ENCODE data around the gene SHISA5.
"Not testable (repeated sequence)": the region's sequence is repeated elsewhere in the genome, so short reads cannot be mapped to it uniquely, and the experiment has no call there.

The SHISA5 gene

DNA sequence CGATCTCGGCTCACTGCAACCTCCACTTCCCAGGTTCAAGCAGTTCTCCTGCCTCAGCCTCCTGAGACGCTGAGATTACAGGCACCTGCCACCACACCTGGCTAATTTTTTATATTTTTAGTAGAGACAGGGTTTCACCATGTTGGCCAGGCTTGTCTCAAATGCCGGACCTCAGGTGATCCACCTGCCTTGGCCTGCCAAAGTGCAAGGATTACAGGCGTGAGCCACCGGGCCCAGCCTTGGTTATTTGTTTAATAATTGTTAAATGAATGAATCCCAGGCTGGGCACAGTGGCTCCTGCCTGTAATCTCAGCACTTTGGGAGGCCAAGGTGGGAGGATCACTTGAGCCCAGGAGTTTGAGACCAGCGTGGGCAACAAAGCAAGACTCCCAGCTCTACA lies 42.2 kb downstream of the SHISA5 start:
- not testable (repeated sequence) for DNase-seq (ENCODE audit: low read depth in 1 of 2, low spot score in 1 of 2)

DNA sequence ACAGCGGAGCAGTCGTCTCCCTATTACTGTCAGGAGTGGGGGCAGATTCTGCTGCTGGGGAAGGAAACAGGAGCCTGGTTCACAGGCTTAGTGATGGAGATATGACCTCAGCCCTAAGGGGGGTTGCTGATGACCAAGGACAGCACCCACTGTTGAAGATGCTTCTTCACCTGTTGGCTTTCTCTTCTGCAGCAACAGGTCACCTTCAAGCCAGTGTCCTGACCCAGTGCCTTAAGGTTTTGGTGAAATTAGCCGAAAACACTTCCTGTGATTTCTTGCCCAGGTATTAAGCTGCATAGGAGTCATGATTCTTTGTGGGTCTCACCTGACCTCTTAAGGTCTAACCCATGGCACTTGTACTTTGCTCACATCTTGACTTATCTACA lies 43.5 kb downstream of the SHISA5 start:
- no peak for DNase-seq (ENCODE audit: low read depth in 1 of 2, low spot score in 1 of 2)

GRCh38 chr3:48459773-48460516 lies 44.0 kb downstream of the SHISA5 start:
- DNase-seq (ENCODE audit: low read depth in 1 of 2, low spot score in 1 of 2) = no peak

DNA sequence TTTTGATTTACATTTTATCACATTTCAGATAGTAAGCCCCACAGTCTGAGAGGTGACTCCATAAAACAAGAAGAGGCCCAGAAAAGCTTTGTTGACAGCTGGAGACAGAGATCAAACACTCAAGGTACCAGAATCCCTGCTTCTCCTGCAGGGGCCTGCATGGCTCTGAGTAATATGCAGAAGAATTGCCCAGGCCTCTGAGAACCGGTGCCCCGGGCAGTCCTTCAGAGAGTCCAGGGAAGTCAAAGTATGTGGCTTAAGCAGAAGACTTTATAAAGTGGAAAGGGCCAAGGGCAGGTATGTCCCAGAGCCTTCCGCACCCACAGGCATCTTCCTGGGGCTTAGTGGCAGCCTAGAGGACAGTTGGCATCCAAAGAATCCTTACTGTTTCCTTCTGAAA lies 44.6 kb downstream of the SHISA5 start:
- DNase-seq (ENCODE audit: low read depth in 1 of 2, low spot score in 1 of 2) = no peak

GRCh38 chr3:48456456-48456855 lies 47.5 kb downstream of the SHISA5 start:
- no peak for DNase-seq (ENCODE audit: low read depth in 1 of 2, low spot score in 1 of 2)

DNA sequence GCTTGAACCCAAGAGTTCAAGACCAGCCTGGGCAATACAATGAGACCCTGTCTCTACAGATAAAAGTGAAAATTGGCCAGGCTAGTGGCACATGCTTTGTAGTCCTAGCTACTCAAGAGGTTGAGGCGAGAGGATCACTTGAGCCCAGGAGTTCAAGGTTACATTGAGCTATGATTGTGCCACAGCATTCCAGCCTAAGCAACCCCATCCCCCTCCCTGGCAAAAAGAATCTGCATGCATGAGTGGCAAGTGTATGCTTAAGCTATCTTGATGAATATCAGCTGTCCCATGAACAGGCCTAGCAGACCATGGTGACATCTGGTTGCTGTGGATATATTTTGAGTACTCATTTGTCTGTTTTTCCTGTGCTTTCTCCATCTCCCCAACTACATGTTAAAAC lies 52.7 kb downstream of the SHISA5 start:
- DNase-seq (ENCODE audit: low read depth in 1 of 2, low spot score in 1 of 2) = no peak

- peak; percentile 63 to 77 for DNase-seq (ENCODE audit: low read depth in 1 of 2, low spot score in 1 of 2)
These were observed 57.4 kb downstream of the SHISA5 start, which contains the start of gene ATRIP for GRCh38 chr3:48446425-48447193. TSS of gene ATRIP (plus strand) at chr3:48446737. CDS start at chr3:48446846, 109 bp downstream.

DNA sequence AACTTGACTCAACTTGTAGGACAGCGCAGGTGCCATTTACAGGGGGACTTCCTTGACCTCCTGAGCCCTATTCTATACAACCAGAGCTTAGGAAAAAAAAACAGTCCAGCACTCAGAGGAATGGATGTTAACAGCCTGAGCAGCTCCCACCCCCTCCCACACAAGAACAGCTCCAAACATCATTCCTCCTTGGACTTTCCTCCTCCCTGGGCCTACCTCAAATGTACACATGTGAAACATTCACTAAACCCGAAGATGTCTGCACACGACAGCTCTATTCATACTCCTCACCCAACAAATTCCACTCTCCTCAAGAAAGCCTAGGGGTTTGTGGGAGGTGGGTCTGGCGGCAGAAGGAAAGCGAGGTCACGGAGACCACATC lies 57.9 kb downstream of the SHISA5 start:
- no peak for DNase-seq (ENCODE audit: low read depth in 1 of 2, low spot score in 1 of 2)

- DNase-seq (ENCODE audit: low read depth in 1 of 2, low spot score in 1 of 2) = no peak
These were observed 58.6 kb downstream of the SHISA5 start for GRCh38 chr3:48445277-48445882.

DNA sequence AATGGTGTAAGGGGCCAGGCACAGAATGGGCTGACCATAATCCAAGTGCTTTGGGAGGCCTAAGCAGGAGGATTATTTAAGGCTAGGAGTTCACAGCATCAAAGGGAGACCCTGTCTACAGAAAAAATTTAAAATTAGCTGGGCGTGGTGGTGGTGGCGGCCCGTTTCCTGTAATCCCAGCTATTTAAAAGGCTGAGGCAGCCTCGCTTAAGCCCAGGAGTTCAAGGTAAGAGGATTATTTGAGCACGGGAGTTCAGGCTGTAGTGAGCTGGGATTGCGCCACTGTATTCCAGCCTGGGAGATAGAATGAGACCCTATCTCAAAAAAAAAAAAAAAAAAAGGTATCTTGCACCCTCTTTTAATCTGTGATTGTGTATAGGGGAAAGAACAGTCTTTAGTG lies 62.0 kb downstream of the SHISA5 start:
- DNase-seq (ENCODE audit: low read depth in 1 of 2, low spot score in 1 of 2) = no peak

DNA sequence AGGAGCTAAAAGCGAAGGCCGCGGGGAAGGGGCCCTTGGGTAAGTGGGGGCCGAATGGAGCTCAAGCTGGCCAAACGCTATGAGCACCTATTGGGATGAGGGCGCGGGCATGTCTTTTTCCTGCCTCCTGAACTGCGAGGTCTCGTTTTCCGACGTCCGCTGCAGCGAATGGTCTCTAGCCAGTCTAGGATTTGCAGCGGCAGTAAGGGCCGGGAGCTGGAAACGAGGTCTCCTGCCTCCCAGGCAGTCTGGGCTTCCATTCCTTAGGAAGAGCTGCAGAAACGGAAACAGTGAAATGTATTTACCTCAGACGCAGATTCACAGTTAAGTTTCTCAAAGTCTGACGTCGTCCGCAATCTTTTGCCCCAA lies 63.4 kb downstream of the SHISA5 start:
- no peak for DNase-seq (ENCODE audit: low read depth in 1 of 2, low spot score in 1 of 2)

DNA sequence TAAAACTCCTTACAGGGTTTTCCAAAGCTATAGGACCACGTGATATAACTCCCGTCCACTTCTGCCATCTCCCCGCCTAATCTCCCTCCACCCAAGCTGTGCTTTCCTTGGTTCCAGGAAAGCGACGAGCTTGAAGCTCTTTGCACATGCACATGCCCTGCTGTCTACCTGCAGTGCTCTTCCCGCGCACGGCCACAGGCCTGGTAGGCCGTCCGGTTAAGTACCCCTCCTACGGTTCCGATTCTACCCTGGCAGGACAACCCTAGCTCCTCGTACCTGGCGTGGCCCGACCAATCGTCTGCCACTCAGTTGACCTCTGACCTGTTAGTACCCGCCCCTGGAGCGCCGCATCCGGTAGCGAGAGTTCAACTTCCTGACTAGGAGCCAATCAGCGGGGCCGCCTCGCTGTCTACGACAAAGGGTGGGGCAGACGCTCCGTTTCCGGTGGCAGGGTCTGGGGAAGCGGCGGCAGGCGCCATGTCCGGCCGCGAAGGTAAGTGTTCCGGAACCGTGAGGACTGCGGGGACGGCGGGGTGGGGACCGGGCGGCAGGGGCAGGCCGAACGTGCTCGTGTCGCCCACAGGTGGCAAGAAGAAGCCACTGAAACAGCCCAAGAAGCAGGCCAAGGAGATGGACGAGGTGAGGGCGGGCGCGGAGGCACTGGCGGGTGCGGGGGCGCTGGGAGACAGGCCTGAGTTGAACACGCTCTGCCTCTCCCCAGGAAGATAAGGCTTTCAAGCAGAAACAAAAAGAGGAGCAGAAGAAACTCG lies 64.0 kb downstream of the SHISA5 start, which contains the start of the genes CCDC51 and TMA7:
CCDC51 (minus strand) TSS at position 300 of the 770 bp plus-strand sequence. CDS start 4,991 bp downstream, outside the sequence.
TMA7 (plus strand) TSS at position 438 of the 770 bp plus-strand sequence; CDS start at position 478, 40 bp downstream.
- DNase-seq (ENCODE audit: low read depth in 1 of 2, low spot score in 1 of 2) = peak; percentile 94 to 98

- DNase-seq (ENCODE audit: low read depth in 1 of 2, low spot score in 1 of 2) = no peak
These were observed 66.2 kb downstream of the SHISA5 start for GRCh38 chr3:48437812-48438211.

DNA sequence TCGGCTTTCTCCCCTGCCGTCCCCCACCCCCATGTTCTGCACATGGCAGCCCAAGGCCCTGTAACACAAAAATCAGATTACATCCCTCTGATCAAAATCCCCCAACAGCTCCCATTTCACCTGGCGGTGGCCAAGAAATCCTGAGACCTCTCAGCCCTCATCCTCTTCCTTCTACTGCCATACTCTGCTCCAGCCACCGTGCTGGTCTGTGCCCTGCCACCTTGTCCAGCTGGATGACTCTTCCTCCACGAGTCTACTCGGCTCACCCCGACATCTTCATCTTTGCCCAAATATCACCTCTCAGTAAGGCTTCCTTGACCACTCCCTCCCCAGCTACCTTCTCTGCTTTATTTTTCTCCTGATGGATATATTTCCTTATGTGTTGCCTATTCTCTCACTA lies 67.1 kb downstream of the SHISA5 start:
- DNase-seq (ENCODE audit: low read depth in 1 of 2, low spot score in 1 of 2) = no peak

DNA sequence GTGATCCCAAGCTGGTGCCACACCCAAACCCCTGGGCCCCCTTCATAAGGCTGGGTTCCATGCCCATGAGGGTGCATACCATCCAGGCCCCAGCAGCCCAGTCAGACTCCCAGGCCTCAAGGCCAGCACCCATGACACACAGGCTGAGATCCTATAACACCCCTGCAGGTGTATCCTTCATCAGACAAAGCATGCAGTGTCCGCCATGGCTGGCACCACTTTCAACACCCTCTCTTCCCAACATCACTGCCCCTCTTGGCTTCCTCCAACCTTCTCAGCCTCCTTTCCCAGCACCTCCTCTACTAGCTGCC lies 67.5 kb downstream of the SHISA5 start:
- DNase-seq (ENCODE audit: low read depth in 1 of 2, low spot score in 1 of 2) = no peak

- peak; percentile 70 to 83 for DNase-seq (ENCODE audit: low read depth in 1 of 2, low spot score in 1 of 2)
These were observed 68.0 kb downstream of the SHISA5 start for GRCh38 chr3:48435774-48436476.

DNA sequence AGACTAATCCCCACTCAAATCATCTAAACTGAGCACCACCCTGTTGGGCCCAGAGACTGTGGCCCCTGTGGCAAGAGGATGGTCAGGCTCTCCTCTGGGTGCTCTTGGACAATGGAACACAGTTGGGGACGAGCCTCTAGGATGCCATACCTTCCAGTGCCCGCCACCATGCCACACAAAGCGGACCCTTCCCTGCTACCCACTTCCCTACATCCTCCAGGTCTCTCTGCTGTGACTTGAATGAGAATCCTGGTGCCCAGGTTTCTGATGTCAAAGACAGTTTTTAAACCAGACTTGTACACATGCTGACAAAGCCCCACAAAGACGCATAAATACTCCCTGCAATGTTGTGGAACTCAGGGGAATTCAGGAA lies 68.8 kb downstream of the SHISA5 start:
- no peak for DNase-seq (ENCODE audit: low read depth in 1 of 2, low spot score in 1 of 2)

DNA sequence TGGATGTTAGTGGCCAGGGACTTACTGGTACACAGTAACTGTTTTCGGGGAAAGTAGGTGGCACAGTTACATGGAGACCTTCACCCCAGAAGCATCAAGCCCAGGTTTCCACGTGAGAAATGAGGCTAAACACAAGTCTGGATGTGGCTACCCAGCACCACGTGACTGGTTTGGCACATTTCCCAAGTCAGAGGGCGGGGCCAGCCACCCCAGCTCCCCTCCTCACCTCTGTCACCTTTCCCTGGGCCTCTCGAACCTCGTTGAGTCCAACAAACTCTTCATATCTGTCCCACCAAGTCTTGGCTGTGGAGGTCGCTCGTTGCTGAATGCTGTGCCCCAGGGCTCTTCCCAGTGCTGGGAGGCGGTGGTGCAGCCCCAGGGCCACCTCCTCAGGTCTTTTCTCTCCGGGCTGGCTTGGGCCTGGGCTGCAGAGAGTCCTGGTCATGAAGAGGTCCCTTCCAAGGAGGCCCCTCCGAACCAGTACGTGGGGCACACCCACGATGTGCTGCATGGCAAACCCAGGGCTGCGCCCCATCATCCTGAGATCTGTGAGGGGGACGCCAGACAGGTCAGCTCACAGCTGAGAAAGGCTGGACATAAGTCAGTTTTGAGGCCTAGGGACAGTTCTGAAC lies 69.3 kb downstream of the SHISA5 start:
- no peak for DNase-seq (ENCODE audit: low read depth in 1 of 2, low spot score in 1 of 2)

- DNase-seq (ENCODE audit: low read depth in 1 of 2, low spot score in 1 of 2) = no peak
These were observed 70.4 kb downstream of the SHISA5 start for GRCh38 chr3:48433472-48434118.
